Measurements from ENCODE around the gene BICD1.

BICD1 gene

DNA sequence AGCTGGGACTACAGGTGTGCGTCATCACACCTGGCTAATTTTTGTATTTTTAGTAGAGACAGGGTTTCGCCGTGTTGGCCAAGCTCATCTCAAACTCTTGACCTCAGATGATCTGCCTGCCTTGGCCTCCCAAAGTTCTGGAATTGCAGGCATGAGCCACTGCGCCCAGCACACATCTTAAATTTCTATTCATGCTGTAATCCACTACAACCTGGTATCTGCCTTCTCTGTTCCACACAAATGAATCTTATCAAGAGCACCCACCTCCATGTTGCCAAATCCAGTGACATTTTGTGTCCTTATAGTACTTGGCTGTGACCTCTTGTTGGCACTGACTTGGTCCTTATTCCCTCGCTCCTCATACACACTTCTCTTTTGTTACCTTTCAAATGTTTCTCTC lies 5.8 kb upstream of the BICD1 start:
- in situ Hi-C loops (cut with MboI; ENCODE audit: low sequenced_read_pairs): no loop called here

DNA sequence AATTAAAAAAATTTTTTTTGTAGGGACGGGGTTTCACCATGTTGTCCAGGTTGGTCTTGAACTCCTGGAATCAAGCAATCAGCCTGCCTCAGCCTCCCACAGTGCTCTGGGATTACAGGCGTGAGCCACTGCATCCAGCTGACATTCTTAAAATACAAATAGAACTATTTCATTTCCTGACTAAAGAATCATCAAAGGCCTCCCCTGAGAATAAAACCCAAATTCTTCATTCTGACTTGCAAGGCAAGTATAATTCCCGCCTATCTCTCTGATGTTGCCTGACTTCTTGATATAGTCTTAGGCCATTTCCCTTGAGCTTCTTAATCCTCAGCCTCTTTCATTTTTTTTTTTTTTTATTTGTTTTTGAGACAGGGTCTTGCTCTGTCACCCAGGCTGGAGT lies 4.4 kb upstream of the BICD1 start:
- in situ Hi-C loops (cut with MboI; ENCODE audit: low sequenced_read_pairs): no loop called here

DNA sequence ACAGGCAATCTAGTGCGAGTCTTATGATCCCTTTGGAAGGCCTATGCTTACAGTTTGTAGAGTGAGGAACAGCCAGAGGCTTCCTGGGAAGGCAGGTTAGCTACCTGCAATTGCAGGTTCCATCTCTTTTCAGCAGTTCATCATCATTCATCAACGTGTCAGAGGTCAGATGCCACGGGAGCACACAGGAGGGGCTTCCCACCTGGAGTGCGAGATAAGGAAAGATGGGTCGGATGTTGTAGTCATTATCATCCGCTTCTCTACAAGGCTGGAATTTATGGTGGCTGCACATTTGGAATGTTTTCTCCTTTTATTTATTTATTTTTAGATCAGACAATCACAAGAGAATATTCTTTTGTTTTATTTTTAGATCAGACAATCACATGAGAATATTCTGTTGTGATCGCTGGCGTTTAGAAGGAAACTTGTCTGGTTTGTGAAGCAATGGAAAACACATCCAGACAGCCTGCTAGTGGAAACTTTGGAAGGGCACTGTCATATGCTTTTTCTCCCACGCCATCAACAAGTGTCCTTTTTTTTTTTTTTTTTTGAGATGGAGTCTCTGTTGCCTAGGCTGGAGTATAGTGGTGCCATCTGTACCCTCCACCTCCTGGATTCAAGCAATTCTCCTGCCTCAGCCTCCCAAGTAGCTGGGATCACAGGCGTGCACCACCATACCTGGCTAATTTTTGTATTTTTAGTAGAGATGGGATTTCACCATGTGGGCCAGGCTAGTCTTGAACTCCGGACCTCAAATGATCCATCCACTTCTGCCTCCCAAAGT lies 1.9 kb upstream of the BICD1 start:
- in situ Hi-C loops (cut with MboI; ENCODE audit: low sequenced_read_pairs): no loop called here

DNA sequence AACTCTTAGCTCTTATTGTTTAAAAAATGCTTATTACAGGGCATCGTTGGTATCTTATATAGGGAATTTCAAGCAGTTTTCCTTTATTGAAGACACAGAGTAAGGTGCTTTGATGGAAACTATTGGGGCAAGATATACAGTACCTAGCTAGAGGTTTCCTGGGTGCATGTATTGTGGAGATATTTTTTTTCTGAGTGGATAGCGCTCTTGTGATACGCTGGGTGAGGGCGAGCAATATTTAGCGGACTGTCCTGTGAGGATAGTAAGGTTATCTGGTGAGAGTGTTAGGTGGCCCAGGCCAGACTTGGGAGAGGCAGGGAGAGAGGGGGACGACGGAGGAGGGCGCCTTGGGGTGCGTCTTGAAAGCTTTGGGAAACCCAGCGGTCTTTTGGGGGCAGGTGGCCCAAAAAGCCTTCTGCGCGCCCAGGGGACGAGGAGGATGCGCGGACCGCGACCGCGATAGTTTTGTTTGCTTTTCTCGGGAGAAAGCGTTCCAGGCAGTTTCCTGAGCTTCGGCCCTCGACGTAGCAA lies 596 bp upstream of the BICD1 start:
- in situ Hi-C loops (cut with MboI; ENCODE audit: low sequenced_read_pairs): no loop called here

DNA sequence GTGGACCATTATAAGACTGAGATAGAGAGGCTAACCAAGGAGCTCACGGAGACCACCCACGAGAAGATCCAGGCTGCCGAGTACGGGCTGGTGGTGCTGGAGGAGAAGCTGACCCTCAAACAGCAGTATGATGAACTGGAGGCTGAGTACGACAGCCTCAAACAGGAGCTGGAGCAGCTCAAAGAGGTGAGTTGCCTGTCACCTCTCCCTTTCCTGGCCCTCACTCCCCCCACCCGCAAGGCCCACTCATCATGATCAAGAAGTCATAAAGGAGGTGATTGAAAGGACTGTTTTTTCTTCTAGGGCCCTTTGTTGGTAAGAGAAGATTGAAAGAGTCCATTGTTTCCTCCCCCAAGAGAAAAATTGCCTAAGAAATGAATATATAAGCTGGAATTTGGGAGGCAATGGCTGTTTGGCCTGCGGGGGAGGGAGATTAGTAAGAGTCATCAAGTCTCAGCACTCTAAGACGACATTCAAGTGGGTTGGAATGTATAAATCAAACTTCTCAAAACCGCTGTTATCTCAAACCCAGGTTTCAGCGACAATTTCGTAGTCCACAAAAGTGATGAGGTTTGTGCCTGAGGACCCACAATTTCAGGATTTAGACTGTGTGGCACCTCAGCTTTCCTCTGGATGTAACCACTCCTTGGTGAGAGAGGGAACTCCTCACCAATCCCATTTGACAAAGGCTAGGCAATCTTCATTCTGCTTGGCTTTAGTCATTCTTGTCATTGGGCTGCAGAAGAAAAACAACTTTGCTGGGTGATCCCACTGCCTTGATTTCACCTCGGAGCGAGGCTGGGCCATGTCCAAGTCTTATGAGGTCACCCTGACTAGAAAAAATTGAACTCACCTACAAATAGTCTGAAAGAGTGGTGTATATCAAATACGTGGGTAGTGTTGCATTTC lies 966 bp downstream of the BICD1 start:
- in situ Hi-C loops (cut with MboI; ENCODE audit: low sequenced_read_pairs): no loop called here

DNA sequence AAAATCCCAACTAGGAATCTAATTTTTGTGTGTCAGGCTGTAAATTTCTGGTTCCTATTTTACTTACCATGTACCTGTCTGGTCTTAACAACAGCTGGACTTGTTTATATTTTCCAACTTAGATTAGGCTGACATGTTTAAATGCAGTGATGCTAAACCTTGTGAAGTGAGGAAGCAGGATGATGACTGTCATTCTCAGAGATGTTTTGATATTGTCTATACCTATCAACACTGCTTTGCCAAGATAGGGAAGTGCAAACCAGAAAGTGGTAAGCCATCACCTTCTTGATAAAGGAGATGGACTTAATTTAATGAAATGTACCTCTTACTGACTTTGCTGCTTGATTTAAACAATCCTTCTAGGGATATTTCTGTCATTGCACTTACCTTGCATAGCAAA lies 2.1 kb downstream of the BICD1 start:
- in situ Hi-C loops (cut with MboI; ENCODE audit: low sequenced_read_pairs): no loop called here

DNA sequence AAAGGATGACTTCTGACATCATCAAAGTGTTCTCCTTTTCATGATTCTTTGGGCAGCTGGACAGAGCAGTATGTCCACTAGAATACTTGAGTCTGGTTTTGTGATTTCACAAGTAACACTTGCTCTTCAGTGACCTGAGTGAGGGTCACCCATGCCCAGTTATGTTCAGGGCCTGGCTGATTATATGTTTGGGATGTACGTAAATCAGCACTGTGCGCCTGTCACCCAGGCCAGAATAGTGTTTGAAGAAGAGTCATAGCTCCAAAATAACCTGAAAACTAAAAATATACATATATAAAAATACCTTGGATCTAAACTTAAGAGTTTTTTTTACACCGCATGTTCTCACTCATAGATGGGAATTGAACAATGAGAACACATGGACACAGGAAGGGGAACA lies 3.8 kb downstream of the BICD1 start:
- in situ Hi-C loops (cut with MboI; ENCODE audit: low sequenced_read_pairs): no loop called here

DNA sequence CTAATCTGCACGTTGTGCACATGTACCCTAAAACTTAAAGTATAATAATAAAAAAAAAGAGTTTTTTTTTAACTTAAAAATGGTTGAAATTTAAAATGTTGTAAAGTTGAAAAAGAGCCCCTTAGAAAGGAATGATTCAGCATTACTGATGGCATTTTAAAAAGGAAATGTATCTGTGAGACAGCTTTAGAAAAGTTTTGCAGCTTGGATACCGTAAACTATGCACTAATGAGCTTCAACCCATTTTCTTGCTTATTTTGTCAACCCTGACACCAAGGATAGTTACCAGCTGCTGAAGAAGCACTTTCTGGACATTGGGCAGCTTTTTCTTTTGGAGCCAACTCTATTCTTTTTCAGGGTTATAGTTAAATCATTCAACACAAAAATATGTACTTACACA lies 4.3 kb downstream of the BICD1 start:
- in situ Hi-C loops (cut with MboI; ENCODE audit: low sequenced_read_pairs): no loop called here

DNA sequence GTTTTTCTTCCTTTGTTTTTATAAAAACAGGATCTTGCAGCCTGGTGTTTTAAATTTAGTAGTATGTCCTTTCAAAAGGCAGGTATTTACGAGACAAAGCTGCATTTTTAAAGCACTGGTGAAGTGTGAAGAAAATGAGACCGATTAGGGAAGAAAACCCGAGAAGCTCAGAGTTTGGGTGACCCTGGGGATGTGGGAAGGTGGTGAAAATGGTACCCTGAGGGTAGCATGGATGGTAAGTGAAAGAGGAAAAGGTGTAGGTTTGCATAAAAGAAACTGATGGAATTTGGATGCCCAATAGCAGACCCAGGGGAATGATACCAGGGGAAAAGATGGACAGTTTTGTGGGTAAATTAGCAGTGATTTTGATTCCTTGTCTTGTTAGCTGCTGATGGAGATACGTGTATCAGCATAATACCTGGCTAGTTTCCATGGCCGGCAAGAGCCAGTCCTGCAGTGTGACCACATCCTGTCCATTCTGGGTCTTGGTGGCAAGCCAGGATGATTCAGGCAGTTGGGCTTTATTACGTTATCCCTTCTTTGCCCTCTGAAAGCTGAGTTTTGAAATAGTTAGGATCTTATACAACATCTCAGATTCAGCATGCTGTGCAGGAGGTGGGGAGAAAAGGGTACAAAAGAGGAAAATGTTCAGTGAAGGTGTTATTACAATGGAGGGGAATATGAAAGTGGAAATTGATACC lies 8.9 kb downstream of the BICD1 start:
- in situ Hi-C loops (cut with MboI; ENCODE audit: low sequenced_read_pairs): no loop called here

DNA sequence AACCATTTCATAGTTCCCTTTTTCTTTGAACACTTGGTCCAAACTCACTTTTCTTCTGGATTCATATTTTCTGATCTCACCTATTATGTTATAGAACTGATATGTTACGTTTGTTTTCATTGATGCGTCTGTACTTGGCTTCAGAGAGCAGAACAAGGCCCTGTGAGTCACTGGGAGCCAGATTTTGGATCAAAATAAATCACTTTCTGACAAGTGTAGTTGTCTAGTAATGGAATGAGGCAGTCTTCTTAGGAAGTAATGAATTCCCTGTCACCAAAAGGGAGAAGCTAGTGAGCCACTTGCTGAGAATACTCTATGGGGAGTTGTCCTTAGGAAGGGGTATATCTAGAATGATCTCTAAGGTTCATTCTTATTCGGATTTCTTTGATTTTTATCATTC lies 10.2 kb downstream of the BICD1 start:
- in situ Hi-C loops (cut with MboI; ENCODE audit: low sequenced_read_pairs): no loop called here

DNA sequence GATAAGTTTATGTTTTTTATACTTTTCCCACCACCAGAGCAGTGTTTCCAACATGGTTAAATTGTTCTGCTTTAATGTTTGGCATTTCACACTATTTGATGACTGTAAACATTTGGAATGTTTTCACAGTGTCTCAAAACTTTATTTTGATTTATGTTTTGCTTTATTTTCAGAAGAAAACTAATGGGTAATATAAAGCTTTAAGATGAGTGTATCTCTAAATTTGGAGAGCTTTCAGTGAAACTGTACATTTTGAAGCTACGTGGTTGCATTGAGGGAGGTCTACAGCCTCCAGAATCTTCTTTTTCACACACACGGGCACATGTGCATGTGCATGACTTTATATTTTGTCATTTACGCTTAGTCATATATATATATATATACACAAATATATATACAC lies 10.7 kb downstream of the BICD1 start:
- in situ Hi-C loops (cut with MboI; ENCODE audit: low sequenced_read_pairs): no loop called here

DNA sequence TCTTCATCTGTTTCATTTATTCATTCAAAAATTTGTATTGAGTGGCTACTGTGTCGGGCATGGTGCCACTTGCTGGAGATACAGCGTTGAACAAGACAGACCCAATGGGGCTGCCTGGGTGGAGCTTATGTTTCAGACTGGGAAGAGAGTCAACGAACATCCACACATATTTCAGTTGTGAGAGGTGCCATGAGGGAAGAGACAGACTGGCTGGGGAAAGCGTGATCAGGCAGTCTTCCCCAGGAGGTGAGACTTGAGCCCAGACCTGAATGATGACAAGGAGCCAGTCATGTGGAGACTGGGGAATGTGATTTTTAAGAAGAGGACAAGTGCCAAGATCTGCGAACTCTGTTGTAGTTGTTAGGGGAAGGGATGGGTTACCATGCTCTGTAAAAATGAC lies 12.2 kb downstream of the BICD1 start:
- in situ Hi-C loops (cut with MboI; ENCODE audit: low sequenced_read_pairs): no loop called here

DNA sequence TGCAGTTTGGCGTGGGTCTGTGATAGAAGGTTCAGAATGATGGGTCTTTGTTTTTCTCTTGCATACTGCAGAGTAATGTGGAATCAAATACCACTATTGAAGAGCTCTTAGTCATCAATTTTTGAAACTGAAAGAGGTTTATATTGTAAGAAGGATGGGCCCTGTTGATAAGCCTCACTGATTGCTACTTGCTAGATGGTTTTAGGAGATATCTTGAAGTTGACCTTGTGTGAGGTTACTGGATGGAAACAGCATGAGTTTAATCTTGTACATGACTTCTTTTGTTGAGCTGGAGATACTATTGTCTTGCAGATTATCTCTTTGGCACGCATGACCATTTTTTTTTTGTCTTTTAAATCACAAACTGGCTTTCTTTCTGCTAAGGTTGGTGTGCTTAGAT lies 13.8 kb downstream of the BICD1 start:
- in situ Hi-C loops (cut with MboI; ENCODE audit: low sequenced_read_pairs): no loop called here

DNA sequence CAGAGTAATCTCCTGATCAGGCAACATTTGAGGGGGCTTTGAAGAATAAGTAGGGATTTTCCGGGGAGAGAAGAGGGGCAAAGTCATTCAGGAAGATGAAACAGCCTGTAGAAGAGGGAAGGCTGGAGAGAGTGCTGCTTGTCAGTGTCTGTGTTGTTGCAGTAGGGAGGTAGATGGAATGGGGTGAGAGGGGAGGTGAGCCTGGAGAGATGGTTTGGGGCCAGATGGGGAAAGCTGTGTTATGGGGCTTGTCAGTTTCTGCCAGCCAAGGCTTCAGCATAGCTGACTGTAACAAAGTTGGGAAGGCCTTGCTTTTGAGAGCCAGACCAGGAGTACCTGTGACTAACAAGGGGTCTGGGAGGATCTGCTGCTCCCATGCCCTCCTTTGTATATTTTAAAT lies 18.0 kb downstream of the BICD1 start:
- in situ Hi-C loops (cut with MboI; ENCODE audit: low sequenced_read_pairs): no loop called here

DNA sequence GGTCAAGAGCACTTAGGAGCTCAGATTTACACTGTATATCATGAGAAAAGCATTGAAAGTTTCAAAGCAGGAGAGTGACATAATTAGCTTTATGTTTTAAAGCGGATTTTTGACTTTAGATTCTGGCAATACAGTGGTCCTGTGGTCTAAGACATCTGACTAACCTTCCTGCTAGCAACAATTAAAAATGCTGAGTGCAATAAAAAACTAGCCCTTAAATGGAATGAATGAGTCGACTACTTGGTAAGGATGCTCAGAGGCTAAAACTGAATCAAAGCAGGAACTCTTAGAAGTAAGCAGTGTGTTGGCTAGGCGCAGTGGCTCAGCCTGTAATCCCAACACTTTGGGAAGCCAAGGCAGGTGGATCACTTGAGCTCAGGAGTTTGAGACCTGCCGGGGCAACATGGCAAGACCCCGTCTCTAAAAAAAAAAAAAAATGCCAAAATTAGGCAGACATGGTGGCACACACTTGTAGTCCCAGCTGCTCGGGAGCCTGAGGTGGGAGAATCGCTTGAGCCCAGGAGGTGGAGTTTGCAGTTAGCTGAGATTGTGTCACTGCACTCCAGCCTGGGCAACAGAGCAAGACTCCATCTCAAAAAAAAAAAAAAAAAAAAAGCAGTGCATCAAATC lies 18.9 kb downstream of the BICD1 start:
- in situ Hi-C loops (cut with MboI; ENCODE audit: low sequenced_read_pairs): no loop called here

DNA sequence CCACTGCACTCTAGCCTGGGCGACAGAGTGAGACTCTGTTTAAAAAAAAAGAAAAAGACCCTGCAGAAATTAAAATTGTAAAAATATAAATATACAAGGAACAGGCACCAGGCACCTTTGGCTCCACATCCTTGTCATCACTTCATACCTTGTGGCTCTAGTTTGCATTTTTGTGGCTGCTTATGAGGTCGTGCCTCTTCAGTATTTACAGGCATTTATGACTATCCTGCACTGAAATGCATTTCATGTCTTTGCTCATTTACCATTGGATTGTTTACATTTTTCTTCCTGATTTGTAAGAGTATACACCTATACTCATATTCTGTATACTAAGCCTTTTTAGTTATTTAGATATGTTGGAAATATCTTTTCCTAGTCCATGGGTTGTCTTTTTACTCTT lies 20.1 kb downstream of the BICD1 start:
- in situ Hi-C loops (cut with MboI; ENCODE audit: low sequenced_read_pairs): no loop called here

DNA sequence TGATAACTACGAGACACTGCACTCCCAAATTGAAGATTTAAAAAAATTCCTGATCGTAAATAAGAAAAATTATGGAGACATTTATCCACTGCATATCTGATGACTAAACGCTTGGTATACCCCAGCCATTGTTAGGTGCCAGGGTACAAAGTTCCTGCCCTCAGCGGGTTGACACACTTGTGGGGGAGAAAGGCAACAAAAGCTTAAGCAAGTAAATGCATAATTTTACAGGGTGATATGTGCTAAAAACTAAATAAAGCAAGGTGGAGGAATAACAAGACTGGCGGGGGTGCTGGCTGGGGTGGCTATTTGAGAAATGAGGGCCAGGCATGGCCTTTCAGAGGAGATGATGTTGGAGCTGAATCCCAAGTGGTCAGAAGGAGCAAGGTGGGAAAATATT lies 25.0 kb downstream of the BICD1 start:
- in situ Hi-C loops (cut with MboI; ENCODE audit: low sequenced_read_pairs): no loop called here

DNA sequence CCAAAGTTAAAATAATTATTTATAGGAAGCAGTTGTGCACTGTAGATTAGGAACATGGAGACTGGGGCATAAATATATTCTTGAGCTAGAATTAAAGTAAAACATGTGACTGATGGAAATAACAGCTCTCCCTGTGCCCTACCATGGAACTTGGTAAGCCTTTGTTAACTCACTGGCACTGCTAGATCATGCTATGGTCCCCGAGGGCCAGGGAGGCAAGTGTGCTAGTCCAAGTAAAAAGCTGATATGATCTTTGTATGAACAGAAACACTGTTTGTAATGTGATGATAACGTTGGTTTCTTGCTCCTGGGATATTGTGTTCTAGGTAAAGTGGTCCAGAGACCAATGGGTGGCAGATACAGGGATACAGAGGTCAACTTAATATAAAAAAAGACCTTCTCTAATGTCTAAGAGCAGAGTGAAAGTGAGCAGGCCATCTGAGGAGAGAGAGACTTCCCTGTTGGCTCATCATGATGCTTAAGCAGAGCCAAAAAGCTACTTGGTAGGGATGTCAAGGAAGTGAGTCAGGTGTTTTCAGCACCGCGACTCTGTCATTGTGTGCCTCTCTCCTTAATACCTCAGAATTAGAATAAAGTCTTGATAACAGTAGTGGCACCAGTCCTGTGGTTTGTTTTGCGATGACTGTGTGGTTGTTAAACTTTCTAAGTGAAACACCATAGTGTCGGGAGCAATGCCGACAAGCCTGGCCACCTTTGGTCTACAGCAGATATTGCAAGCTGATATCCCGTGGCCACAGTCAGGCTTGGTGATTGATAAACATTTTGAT lies 27.6 kb downstream of the BICD1 start:
- in situ Hi-C loops (cut with MboI; ENCODE audit: low sequenced_read_pairs): no loop called here

DNA sequence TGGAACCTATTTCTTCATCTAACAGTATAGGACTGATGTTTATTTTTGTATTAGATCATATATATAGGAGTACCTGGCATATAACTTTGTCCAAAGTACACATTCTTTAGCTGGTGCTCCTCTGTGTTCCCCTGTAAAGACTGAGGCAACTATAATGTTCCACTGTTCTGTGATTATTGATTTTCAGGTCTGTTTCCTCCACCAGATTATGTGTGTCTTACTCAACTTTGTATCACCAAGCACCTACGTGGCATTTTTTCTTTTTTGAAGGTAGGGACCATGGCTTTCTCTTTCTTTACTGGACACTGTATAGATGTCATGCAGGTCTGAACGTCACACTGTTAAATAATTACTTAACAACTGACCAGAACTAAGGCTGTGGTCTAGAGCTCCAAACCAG lies 29.3 kb downstream of the BICD1 start:
- in situ Hi-C loops (cut with MboI; ENCODE audit: low sequenced_read_pairs): no loop called here

DNA sequence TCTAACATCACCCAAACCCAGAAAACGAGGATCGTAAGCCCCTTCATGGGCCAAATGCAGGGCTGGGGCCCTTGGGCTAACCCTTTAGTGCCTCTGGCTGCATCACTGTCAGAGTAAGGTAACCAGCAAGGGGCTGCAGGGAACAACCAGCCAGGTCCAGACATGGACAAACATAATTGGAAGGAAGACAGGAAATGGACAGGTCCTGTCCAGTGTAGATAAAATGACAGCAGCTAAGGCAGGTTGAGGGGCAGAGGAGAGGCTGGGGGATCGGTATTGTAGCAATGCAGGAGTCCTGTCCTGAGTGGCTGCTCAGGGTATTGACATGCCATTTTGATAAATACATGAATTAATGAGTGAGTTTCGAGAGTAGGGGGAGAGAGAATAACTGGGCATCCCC lies 29.8 kb downstream of the BICD1 start:
- in situ Hi-C loops (cut with MboI; ENCODE audit: low sequenced_read_pairs): no loop called here

Data from HL-60/S4 treated with phorbol 12-myristate 13-acetate at 8.2 ng/mL for 4 days and 3 days (cell line).